Stimulated activated CD4-positive, alpha-beta T cell treated with anti-CD3 and anti-CD28 coated beads, Interleukin-1b, Interleukin-23, amount 100 ng/mL, for 1 hour (primary cell): ENCODE data around the gene CTDSPL2.
"Not testable (repeated sequence)": the region's sequence is repeated elsewhere in the genome, so short reads cannot be mapped to it uniquely, and the experiment has no call there.

Experiments used
- DNase-seq, 2 donors: peaks; one replicate each; pipeline ENCODE4 v3.0.0-alpha.2; 2020; ENCODE audit warnings: low read depth in 2 of 2

CTDSPL2 gene

DNA sequence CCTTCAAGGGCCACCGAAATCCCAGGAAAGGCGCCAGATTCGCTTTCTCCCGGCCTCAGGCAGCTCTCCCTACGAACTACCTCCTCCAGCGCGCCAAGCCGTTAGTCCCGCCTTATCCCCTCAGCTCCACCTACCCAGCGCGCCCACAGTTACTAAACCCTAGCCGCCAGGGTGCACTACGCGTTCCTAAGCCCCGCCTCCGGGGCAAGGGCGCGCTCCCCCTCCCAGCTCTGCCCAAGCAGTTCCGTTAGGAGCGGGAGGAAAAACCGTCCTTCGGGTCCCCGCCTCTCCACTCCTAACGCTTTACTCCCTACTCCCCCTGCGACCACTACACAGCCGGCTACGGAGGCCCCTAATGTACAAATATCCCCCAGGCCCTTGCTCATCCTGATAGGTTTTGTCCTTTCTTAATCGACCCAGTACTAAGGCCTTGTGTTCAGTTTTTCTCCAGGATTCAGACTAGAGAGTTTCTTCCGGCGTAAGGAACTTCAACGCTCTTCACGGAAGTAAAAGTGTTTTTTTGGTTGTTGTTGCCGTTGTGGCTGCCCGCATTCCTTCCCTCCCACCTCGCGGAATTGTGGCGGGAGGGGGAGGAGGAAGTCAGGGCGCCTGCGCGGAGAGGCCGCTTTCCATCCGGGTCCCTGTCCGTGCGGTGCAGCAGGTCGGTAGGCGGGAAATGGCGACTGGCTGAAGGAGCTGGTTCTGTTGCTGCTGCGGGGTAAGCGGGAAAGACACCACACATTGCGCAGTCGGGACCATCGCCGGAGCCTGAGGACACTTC, at the start of gene CTDSPL2:
TSS of gene CTDSPL2 (plus strand) at position 655 of the 781 bp plus-strand sequence. CDS start 31,386 bp downstream, outside the sequence.
- DNase-seq = peak; percentile 84

- no peak for DNase-seq
Measured at GRCh38 chr15:44381236-44381635, 46.2 kb upstream of the CTDSPL2 start.

GRCh38 chr15:44385344-44385942, 42.0 kb upstream of the CTDSPL2 start:
- no peak for DNase-seq

- DNase-seq = no peak
Measured at GRCh38 chr15:44394062-44394461, 33.4 kb upstream of the CTDSPL2 start.

GRCh38 chr15:44394562-44394961, 32.9 kb upstream of the CTDSPL2 start:
- no peak for DNase-seq

- DNase-seq = no peak
Measured at GRCh38 chr15:44397869-44398268, 29.6 kb upstream of the CTDSPL2 start.

- no peak for DNase-seq
Measured at GRCh38 chr15:44414001-44414400, 13.4 kb upstream of the CTDSPL2 start.

DNA sequence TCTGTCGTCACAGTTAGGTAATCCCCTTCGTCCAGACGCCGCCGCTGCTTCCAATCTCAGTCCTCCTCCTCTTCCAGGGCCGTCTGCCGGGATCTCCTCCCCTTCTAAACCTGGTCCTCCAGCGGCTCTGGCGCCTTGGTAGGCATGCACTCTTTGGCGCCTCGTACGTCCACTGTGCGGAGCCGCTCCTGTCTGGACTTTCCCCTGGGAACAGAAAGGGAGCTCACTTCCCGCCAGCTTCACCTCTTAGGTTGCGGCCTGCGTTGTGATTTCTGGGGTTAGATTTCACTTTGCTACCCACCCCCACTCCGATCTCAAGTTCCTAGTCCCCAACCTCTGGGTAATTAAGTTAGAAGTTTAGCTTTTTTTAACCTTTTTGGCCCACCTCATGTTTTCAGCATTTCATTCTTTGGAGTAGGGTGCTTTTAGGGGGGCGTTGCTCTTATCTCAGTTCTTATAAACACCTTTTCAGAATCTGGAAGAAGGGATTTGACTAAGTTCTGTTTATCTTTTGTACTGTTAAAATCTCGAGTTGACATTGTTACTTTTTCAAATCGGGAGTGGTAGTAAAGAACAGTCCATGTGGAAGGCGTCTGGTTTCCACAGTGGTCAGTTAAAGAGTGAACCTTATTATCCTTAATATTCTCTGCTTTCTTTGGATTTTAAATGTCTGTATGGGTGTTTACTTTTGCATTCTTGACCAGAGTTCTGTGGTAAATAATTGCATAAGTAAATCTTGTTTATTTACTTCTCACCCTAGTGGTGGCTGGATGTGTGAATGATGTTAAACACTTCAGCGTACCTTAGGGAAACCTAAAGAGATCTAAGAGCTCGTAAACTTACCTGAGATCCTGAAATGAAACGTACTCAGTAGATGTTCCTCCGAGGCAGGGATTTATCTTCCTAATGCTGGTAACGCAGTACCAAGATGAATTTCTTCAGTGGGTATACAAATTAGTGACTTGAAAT, 611 bp downstream of the CTDSPL2 start:
- no peak for DNase-seq

DNA sequence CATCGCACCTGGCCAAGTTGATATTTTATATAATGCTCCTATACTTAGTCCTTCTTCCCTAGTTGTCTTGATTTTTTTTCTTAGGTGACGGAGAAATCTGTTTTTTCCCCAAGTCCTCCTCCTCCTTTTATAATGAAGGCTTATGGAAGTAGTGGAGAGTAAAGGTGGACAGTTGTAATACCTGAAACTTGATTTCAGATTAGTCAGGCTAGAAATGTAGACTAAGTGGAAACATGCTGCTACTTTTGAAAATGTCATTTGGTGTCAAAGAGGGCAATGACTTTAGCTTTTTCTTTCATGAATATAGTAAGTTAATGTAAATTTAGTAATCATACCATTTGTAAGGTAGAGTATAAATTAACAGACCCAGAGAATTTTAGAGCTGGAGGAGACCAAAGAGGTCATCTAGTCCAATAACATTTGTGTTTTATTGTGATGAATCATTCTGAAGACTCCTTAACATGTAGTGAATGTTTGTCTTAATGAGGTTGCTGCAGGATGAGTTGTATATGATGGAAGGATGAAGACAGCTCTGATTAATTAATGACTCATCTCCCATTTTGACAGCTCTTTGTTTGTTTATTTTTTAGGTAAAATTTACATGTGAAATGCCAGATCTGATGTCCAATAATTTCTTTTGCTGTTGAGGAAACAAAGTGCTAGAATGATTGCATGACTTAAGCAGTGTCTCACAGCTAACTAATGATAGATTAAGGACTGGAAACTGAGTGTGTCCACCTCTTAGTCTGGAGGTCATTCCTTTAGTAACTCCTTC, 8.7 kb downstream of the CTDSPL2 start:
- no peak for DNase-seq

- no peak for DNase-seq
Measured at GRCh38 chr15:44438402-44438801, 11.0 kb downstream of the CTDSPL2 start.

DNA sequence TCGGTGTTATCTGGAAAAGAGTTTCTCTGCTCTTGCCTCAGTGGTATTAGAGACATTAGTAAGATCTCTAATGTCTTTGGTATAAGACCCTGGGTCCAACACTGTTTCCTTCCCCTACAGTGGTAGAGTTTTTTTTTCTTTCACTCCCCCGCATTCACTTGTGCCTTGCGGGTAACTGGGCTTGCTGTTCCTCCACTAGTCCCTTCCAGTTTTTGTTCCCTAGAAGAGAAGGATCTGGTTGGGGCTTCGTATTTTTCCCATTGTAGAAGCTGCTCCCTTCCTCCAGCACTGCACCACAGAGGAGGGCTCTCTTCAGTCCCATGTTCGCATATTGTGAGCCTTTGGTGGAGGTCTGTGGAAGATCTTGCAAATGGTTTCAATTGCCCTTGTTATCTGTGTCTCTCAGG, 13.7 kb downstream of the CTDSPL2 start:
- DNase-seq = no peak

DNA sequence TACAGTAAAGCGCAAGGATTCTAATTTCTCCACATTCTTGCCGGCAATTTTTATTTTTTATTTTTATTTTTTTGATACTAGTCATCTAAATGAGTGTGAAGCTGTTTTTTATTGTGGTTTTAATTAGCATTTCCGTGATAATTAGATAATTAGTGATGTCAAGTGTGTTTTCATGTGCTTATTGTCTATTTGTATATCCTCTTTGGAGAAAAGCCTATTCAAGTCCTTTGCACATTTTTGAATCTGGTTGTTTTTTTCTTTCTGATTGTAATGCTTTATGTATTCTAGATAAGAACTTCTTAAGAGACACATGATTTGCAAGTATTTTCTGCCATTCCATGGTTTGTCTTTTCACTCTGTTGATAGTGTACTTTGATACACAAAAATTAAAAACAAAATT, 16.1 kb downstream of the CTDSPL2 start:
- DNase-seq = no peak

GRCh38 chr15:44447772-44448376, 20.4 kb downstream of the CTDSPL2 start:
- no peak for DNase-seq

GRCh38 chr15:44450172-44450571, 22.7 kb downstream of the CTDSPL2 start:
- DNase-seq = no peak

GRCh38 chr15:44453578-44454283, 26.3 kb downstream of the CTDSPL2 start:
- not testable (repeated sequence) for DNase-seq

- no peak for DNase-seq
Measured at GRCh38 chr15:44458429-44458828, 31.0 kb downstream of the CTDSPL2 start.

GRCh38 chr15:44468709-44469385, 41.4 kb downstream of the CTDSPL2 start:
- no peak for DNase-seq

GRCh38 chr15:44471885-44472455, 44.5 kb downstream of the CTDSPL2 start:
- no peak for DNase-seq

GRCh38 chr15:44479343-44479742, 51.9 kb downstream of the CTDSPL2 start:
- no peak for DNase-seq
